Measurements from ENCODE around the gene CPNE6.

Gene CPNE6

GRCh38 chr14:24070285-24071143 is 848 bp upstream of the CPNE6 start:
- Histone ChIP-seq H3K4me2 (ENCODE audit: low read depth, low read length, poor library complexity, severe bottlenecking) (no peak overlapping the region), H3K27ac (ENCODE audit: low read depth, low read length) (no peak overlapping the region), H3K36me3 (ENCODE audit: low read length) (no peaks in the 10 kb centered on the region), H2AFZ (ENCODE audit: low read depth, low read length, severe bottlenecking) (no peak overlapping the region), H3K9me2 (replicated peaks; ENCODE audit: insufficient read depth, low read length) (no peaks in the 10 kb centered on the region), H4K20me1 (ENCODE audit: low read depth, low read length) (no peaks in the 10 kb centered on the region), H3K9me3 (ENCODE audit: insufficient read depth, low read length) (no peaks in the 10 kb centered on the region), H3K9ac (ENCODE audit: low read length) (no peak overlapping the region), H3K4me3 (ENCODE audit: insufficient read depth, low read length, poor library complexity, severe bottlenecking) (no peak overlapping the region), H3K79me2 (ENCODE audit: insufficient read depth, low read length) (no peaks in the 10 kb centered on the region), H3K27me3 (ENCODE audit: low read length) (no peaks in the 10 kb centered on the region), H3F3A (ENCODE audit: insufficient read depth) (no peaks in the 10 kb centered on the region)
- no peak for TF ChIP-seq EZH2phosphoT487 (conservative IDR thresholded peaks at IDR 0.05; ENCODE audit: low read length)
- TF ChIP-seq CTCF (IDR thresholded peaks at IDR 0.05; ENCODE audit: insufficient read depth, low read length, poor library complexity, severe bottlenecking), result no peak

- Histone ChIP-seq H3K27me3 (ENCODE audit: low read length) (no peaks in the 10 kb centered on the region), H2AFZ (ENCODE audit: low read depth, low read length, severe bottlenecking) (no peak overlapping the region), H3F3A (ENCODE audit: insufficient read depth) (no peaks in the 10 kb centered on the region), H3K27ac (ENCODE audit: low read depth, low read length) (no peak overlapping the region), H3K9ac (ENCODE audit: low read length) (no peak overlapping the region), H3K4me2 (ENCODE audit: low read depth, low read length, poor library complexity, severe bottlenecking) (no peak overlapping the region), H3K79me2 (ENCODE audit: insufficient read depth, low read length) (no peaks in the 10 kb centered on the region), H3K9me3 (ENCODE audit: insufficient read depth, low read length) (no peaks in the 10 kb centered on the region), H4K20me1 (ENCODE audit: low read depth, low read length) (no peaks in the 10 kb centered on the region), H3K4me3 (ENCODE audit: insufficient read depth, low read length, poor library complexity, severe bottlenecking) (no peak overlapping the region), H3K36me3 (ENCODE audit: low read length) (no peaks in the 10 kb centered on the region), H3K9me2 (replicated peaks; ENCODE audit: insufficient read depth, low read length) (no peaks in the 10 kb centered on the region)
- no peak for TF ChIP-seq EZH2phosphoT487 (conservative IDR thresholded peaks at IDR 0.05; ENCODE audit: low read length)
- TF ChIP-seq CTCF (IDR thresholded peaks at IDR 0.05; ENCODE audit: insufficient read depth, low read length, poor library complexity, severe bottlenecking), result no peak
These were observed 571 bp downstream of the CPNE6 start for GRCh38 chr14:24071836-24072430.

GRCh38 chr14:24072436-24072835 is 1.1 kb downstream of the CPNE6 start:
- H3F3A ChIP-seq (ENCODE audit: insufficient read depth), result no peaks in the 10 kb centered on the region
- H3K9me2 ChIP-seq (replicated peaks; ENCODE audit: insufficient read depth, low read length), result no peaks in the 10 kb centered on the region
- H3K9ac ChIP-seq (ENCODE audit: low read length), result no peak overlapping the region

More at GRCh38 chr14:24072436-24072835, 1.1 kb downstream of the CPNE6 start:
- Histone ChIP-seq H3K4me3 (ENCODE audit: insufficient read depth, low read length, poor library complexity, severe bottlenecking) (no peak overlapping the region), H3K79me2 (ENCODE audit: insufficient read depth, low read length) (no peaks in the 10 kb centered on the region), H3K4me2 (ENCODE audit: low read depth, low read length, poor library complexity, severe bottlenecking) (no peak overlapping the region), H3K27ac (ENCODE audit: low read depth, low read length) (no peak overlapping the region), H3K36me3 (ENCODE audit: low read length) (no peaks in the 10 kb centered on the region), H3K9me3 (ENCODE audit: insufficient read depth, low read length) (no peaks in the 10 kb centered on the region), H2AFZ (ENCODE audit: low read depth, low read length, severe bottlenecking) (no peak overlapping the region), H4K20me1 (ENCODE audit: low read depth, low read length) (no peaks in the 10 kb centered on the region), H3K27me3 (ENCODE audit: low read length) (no peaks in the 10 kb centered on the region)
- TF ChIP-seq EZH2phosphoT487 (conservative IDR thresholded peaks at IDR 0.05; ENCODE audit: low read length) (no peak), CTCF (IDR thresholded peaks at IDR 0.05; ENCODE audit: insufficient read depth, low read length, poor library complexity, severe bottlenecking) (no peak)
